HepG2 (cell line): ENCODE results near the gene RILP. TPM values are rescaled to one million over a fixed set of nuclear protein-coding genes. Genes with fewer than 3 reads are reported as not detected.

Source experiments
- ADNP ChIP-seq: sonication (generic); formaldehyde crosslinking; IDR thresholded peaks from 2 replicates; pipeline ENCODE4 v1.4.0; 2020; ENCODE audit warnings: missing genetic modification reagents
- ARID3A ChIP-seq: IDR thresholded peaks from 2 replicates; pipeline ENCODE4 v1.6.1; 2012; ENCODE audit warnings: low read depth, low read length, improper control_type of control experiment
- DRAP1 ChIP-seq: IDR thresholded peaks from 2 replicates; pipeline ENCODE4 v1.6.1; 2016; ENCODE audit warnings: missing genetic modification reagents, missing compliant biosample characterization
- ESRRA ChIP-seq: sonication (generic); formaldehyde crosslinking; IDR thresholded peaks from 2 replicates; pipeline ENCODE4 v1.5.1; 2020; ENCODE audit warnings: mild to moderate bottlenecking, low read depth, missing genetic modification reagents
- FOXC1 ChIP-seq: sonication (generic); formaldehyde crosslinking; IDR thresholded peaks from 2 replicates; pipeline ENCODE4 v1.8.0; 2022; ENCODE audit warnings: mild to moderate bottlenecking, missing genetic modification reagents, borderline replicate concordance
- GMEB1 ChIP-seq: sonication (generic); formaldehyde crosslinking; IDR thresholded peaks from 2 replicates; pipeline ENCODE4 v1.5.1; 2020; ENCODE audit warnings: missing genetic modification reagents, mild to moderate bottlenecking, borderline replicate concordance
- HNF1B ChIP-seq: sonication (generic); formaldehyde crosslinking; IDR thresholded peaks from 2 replicates; pipeline ENCODE4 v1.5.1; 2020; ENCODE audit warnings: mild to moderate bottlenecking, moderate library complexity, missing genetic modification reagents
- JARID2 ChIP-seq: sonication (generic); formaldehyde crosslinking; IDR thresholded peaks from 2 replicates; pipeline ENCODE4 v1.8.1; 2023; ENCODE audit warnings: missing genetic modification reagents, inconsistent platforms; ENCODE audit not compliant: insufficient replicate concordance
- NCOA2 ChIP-seq: sonication (generic); formaldehyde crosslinking; IDR thresholded peaks from 2 replicates; pipeline ENCODE4 v1.8.0; 2022; ENCODE audit warnings: inconsistent platforms
- PHF5A ChIP-seq: IDR thresholded peaks from one replicate; pipeline ENCODE4 v1.6.1; 2018; ENCODE audit warnings: low read depth, missing genetic modification reagents; ENCODE audit not compliant: unreplicated experiment
- POGZ ChIP-seq: sonication (generic); formaldehyde crosslinking; IDR thresholded peaks from 2 replicates; pipeline ENCODE4 v1.4.0; 2020; ENCODE audit warnings: mild to moderate bottlenecking, missing genetic modification reagents
- SIN3B ChIP-seq: fragments of 150-350 bp; IDR thresholded peaks from 2 replicates; pipeline ENCODE4 v1.6.1; 2014; ENCODE audit warnings: low read length
- SMYD3 ChIP-seq: sonication (generic); formaldehyde crosslinking; IDR thresholded peaks from 2 replicates; pipeline ENCODE4 v1.8.1; 2023; ENCODE audit warnings: mild to moderate bottlenecking, missing genetic modification reagents
- SRSF4 ChIP-seq: fragments of 200-400 bp; formaldehyde crosslinking; IDR thresholded peaks from one replicate; pipeline ENCODE4 v1.6.1; 2018; ENCODE audit warnings: mild to moderate bottlenecking, low read depth, low read length, moderate library complexity; ENCODE audit not compliant: poor library complexity, severe bottlenecking
- TFDP1 ChIP-seq: IDR thresholded peaks from 2 replicates; pipeline ENCODE4 v1.6.1; 2016; ENCODE audit warnings: missing compliant biosample characterization, missing genetic modification reagents, borderline replicate concordance
- ZBTB20 ChIP-seq: sonication (generic); formaldehyde crosslinking; IDR thresholded peaks from 2 replicates; pipeline ENCODE4 v1.8.1; 2023; ENCODE audit warnings: missing genetic modification reagents, low read depth, mild to moderate bottlenecking, borderline replicate concordance
- ZEB1 ChIP-seq: IDR thresholded peaks from 2 replicates; pipeline ENCODE4 v1.6.1; 2012; ENCODE audit warnings: mild to moderate bottlenecking, low read depth, inconsistent platforms; ENCODE audit not compliant: insufficient replicate concordance
- ZNF20 ChIP-seq: sonication (generic); formaldehyde crosslinking; IDR thresholded peaks from 2 replicates; pipeline ENCODE4 v1.4.0; 2020; ENCODE audit warnings: mild to moderate bottlenecking, moderate library complexity, missing genetic modification reagents
- ZNF446 ChIP-seq: sonication (generic); formaldehyde crosslinking; IDR thresholded peaks from 2 replicates; pipeline ENCODE4 v1.5.0; 2020; ENCODE audit warnings: mild to moderate bottlenecking, missing genetic modification reagents
- ZNF615 ChIP-seq: sonication (generic); formaldehyde crosslinking; IDR thresholded peaks from 2 replicates; pipeline ENCODE4 v1.5.0; 2020; ENCODE audit warnings: mild to moderate bottlenecking, missing genetic modification reagents, borderline replicate concordance
- ZNF709 ChIP-seq: sonication (generic); formaldehyde crosslinking; IDR thresholded peaks from 2 replicates; pipeline ENCODE4 v1.5.0; 2020; ENCODE audit warnings: mild to moderate bottlenecking, missing genetic modification reagents
- ZSCAN22 ChIP-seq: sonication (generic); formaldehyde crosslinking; IDR thresholded peaks from 2 replicates; pipeline ENCODE4 v1.4.0; 2020; ENCODE audit warnings: mild to moderate bottlenecking, missing genetic modification reagents
- polyA plus RNA-seq, 8 experiments: library from polyadenylated mRNA; depleted of rRNA in 3 of 8; stranded (reverse) in 7 of 8; unstranded in 1 of 8; fragments of >200 nt; fragmentation: Illumina TruSeq in 4 of 8; extraction: Trizol in 4 of 8; gene quantifications; 2 replicates each; pipeline versions ENCODE4 v1.2.1 to v1.2.3, GENCODE V29; 2011 to 2016; ENCODE audit warnings: low read depth in 4 of 8, missing spikeins in 1 of 8, mixed read lengths in 1 of 8; ENCODE audit not compliant: insufficient read depth in 1 of 8
- total RNA-seq, 5 experiments: library from RNA; depleted of rRNA; stranded (reverse); fragments of >200 nt; fragmentation: Illumina TruSeq; extraction: Trizol; gene quantifications; 2 replicates each; pipeline ENCODE4 v1.2.3, GENCODE V29; 2016; ENCODE audit warnings: low read depth in 1 of 5

RILP gene
- total and polyA plus RNA-seq, 2 of the 13 experiments (the other 11 are each of a cell fraction or from before 2014, with no cell fraction given), result 6.6 to 8.1 TPM

- TF ChIP-seq SIN3B (no peak), ZEB1 (no peak), ZSCAN22 (CRISPR knock-in tag) (no peak), NCOA2 (no peak), SMYD3 (CRISPR knock-in tag) (no peak), SRSF4 (no peak), POGZ (no peak), ADNP (CRISPR knock-in tag) (no peak), ZNF446 (CRISPR knock-in tag) (no peak), ZNF709 (CRISPR knock-in tag) (no peak), ARID3A (no peak), ZNF20 (CRISPR knock-in tag) (no peak), ZNF615 (CRISPR knock-in tag) (no peak), TFDP1 (CRISPR knock-in tag) (no peak), GMEB1 (no peak), PHF5A (CRISPR knock-in tag) (no peak), ZBTB20 (CRISPR knock-in tag) (no peak), FOXC1 (CRISPR knock-in tag) (no peak), JARID2 (CRISPR knock-in tag) (no peak), ESRRA (no peak; the same call in 1 of the 2 replicates), HNF1B (CRISPR knock-in tag) (peak; percentile 28; the same call in 1 of the 2 replicates), DRAP1 (CRISPR knock-in tag) (no peak)
Measured at GRCh38 chr17:1604831-1605528, 44.7 kb downstream of the RILP start (continued).
